IMR-90 (cell line): ENCODE data around the gene GDF10. TPM values are rescaled to one million over a fixed set of nuclear protein-coding genes. Genes with fewer than 3 reads are reported as not detected.

Experiments used
- ATAC-seq: fragments of 200-7000 bp; cut with Tn5 transposase; 2 replicates; pipeline ENCODE4 v1.9.1; 2020; ENCODE audit warnings: low read depth, mild to moderate bottlenecking, moderate library complexity
- BruUV-seq: library from RNA; stranded (reverse); fragments of 400-500 nt; replicated peaks from 2 replicates; lab custom pipeline; 2021; lab: Mats Ljungman, UMichigan
- CTCF ChIA-PET: fragments of 300-600 bp; formaldehyde crosslinking; extraction: SDS; loops from one replicate; lab custom pipeline; 2021; ENCODE audit warnings: antibody characterized with exemption; lab: Yijun Ruan, JAX
- POLR2A ChIA-PET: fragments of 300-600 bp; sonication (Branson Sonifier 250); formaldehyde crosslinking; loops from one replicate; lab custom pipeline; 2022; ENCODE audit warnings: antibody characterized with exemption; ENCODE audit not compliant: unreplicated experiment; lab: Charles Lee
- DNase-seq: peaks from one replicate; pipeline ENCODE4 v3.0.0; 2013
- H2AFZ ChIP-seq: replicated peaks from 2 replicates; pipeline ENCODE3; 2013; ENCODE audit warnings: low read length, mild to moderate bottlenecking; ENCODE audit not compliant: poor library complexity
- H2AK5ac ChIP-seq: 2 replicates; pipeline ENCODE4 v1.6.1; 2013; ENCODE audit warnings: low read depth, low read length, inconsistent platforms
- H2AK9ac ChIP-seq: replicated peaks from 2 replicates; pipeline ENCODE3; 2013; ENCODE audit warnings: mild to moderate bottlenecking, low read depth, low read length, moderate library complexity; ENCODE audit not compliant: poor library complexity
- H2BK120ac ChIP-seq: 2 replicates; pipeline ENCODE4 v1.6.1; 2013; ENCODE audit warnings: low read depth, low read length, inconsistent platforms
- H2BK15ac ChIP-seq: 3 replicates; pipeline ENCODE4 v1.6.1; 2013; ENCODE audit warnings: low read depth, low read length, inconsistent platforms
- H2BK20ac ChIP-seq: 2 replicates; pipeline ENCODE4 v1.6.1; 2013; ENCODE audit warnings: low read depth, mild to moderate bottlenecking, inconsistent platforms, low read length, moderate library complexity
- H2BK5ac ChIP-seq: 2 replicates; pipeline ENCODE4 v1.6.1; 2013; ENCODE audit warnings: mild to moderate bottlenecking, low read depth, low read length, inconsistent platforms; ENCODE audit not compliant: poor library complexity, severe bottlenecking
- H3K14ac ChIP-seq: replicated peaks from 2 replicates; pipeline ENCODE4 v1.6.1; 2013; ENCODE audit warnings: low read depth, low read length, inconsistent platforms
- H3K18ac ChIP-seq: 2 replicates; pipeline ENCODE4 v1.6.1; 2013; ENCODE audit warnings: low read depth, low read length, control low read depth
- H3K23ac ChIP-seq: 2 replicates; pipeline ENCODE4 v1.6.1; 2013; ENCODE audit warnings: low read depth, low read length, inconsistent platforms
- H3K27ac ChIP-seq: 2 replicates; pipeline ENCODE4 v1.5.1; 2013; ENCODE audit warnings: mild to moderate bottlenecking, control low read depth, low read length; ENCODE audit not compliant: insufficient read depth
- H3K27me3 ChIP-seq: 2 replicates; pipeline ENCODE4 v1.6.1; 2013; ENCODE audit warnings: low read length; ENCODE audit not compliant: control insufficient read depth, insufficient read depth
- H3K36me3 ChIP-seq: 2 replicates; pipeline ENCODE4 v1.6.1; 2013; ENCODE audit warnings: low read length, mixed read lengths; ENCODE audit not compliant: control insufficient read depth, insufficient read depth
- H3K4ac ChIP-seq: 2 replicates; pipeline ENCODE4 v1.6.1; 2013; ENCODE audit warnings: low read depth, low read length, inconsistent platforms
- H3K4me1 ChIP-seq: 2 replicates; pipeline ENCODE4 v1.6.1; 2013; ENCODE audit warnings: low read length, mixed read lengths; ENCODE audit not compliant: control insufficient read depth, insufficient read depth
- H3K4me2 ChIP-seq: 2 replicates; pipeline ENCODE4 v1.6.1; 2013; ENCODE audit warnings: low read depth, mild to moderate bottlenecking, control low read depth, low read length, moderate library complexity
- H3K4me3 ChIP-seq: 2 replicates; pipeline ENCODE4 v1.5.1; 2013; ENCODE audit warnings: low read depth, mild to moderate bottlenecking, control low read depth, low read length, moderate library complexity; ENCODE audit not compliant: insufficient read depth
- H3K56ac ChIP-seq: 2 replicates; pipeline ENCODE4 v1.6.1; 2013; ENCODE audit warnings: low read length, inconsistent platforms; ENCODE audit not compliant: insufficient read depth; ENCODE audit errors: extremely low read depth
- H3K79me1 ChIP-seq, 2 experiments: 2 replicates each; pipeline ENCODE4 v1.6.1; 2013; ENCODE audit warnings: low read length in 2 of 2, inconsistent platforms in 1 of 2, low read depth in 1 of 2
- H3K9ac ChIP-seq: 2 replicates; pipeline ENCODE4 v1.6.1; 2013; ENCODE audit warnings: low read depth, low read length, control low read depth
- H3K9me1 ChIP-seq: 2 replicates; pipeline ENCODE4 v1.6.1; 2013; ENCODE audit warnings: low read length, inconsistent platforms; ENCODE audit not compliant: insufficient read depth
- H3K9me3 ChIP-seq: 2 replicates; pipeline ENCODE4 v1.6.1; 2013; ENCODE audit warnings: low read length; ENCODE audit not compliant: control insufficient read depth, insufficient read depth
- H4K20me1 ChIP-seq: 2 replicates; pipeline ENCODE4 v1.6.1; 2013; ENCODE audit warnings: low read length, inconsistent platforms; ENCODE audit not compliant: insufficient read depth
- H4K5ac ChIP-seq: 2 replicates; pipeline ENCODE4 v1.6.1; 2013; ENCODE audit warnings: mild to moderate bottlenecking, low read depth, low read length, control low read depth
- H4K8ac ChIP-seq, 2 experiments: 2 replicates each; pipeline ENCODE4 v1.6.1; 2013; ENCODE audit warnings: low read depth in 2 of 2, low read length in 2 of 2, control low read depth in 1 of 2, inconsistent platforms in 1 of 2
- H4K91ac ChIP-seq: 2 replicates; pipeline ENCODE4 v1.6.1; 2013; ENCODE audit warnings: low read depth, low read length, inconsistent platforms; ENCODE audit not compliant: insufficient read depth
- BHLHE40 ChIP-seq: fragments of 150-350 bp; IDR thresholded peaks from 2 replicates; pipeline ENCODE4 v1.6.1; 2016; ENCODE audit warnings: mild to moderate bottlenecking, low read depth, low read length
- CEBPB ChIP-seq: IDR thresholded peaks from 2 replicates; pipeline ENCODE4 v1.6.1; 2012; ENCODE audit warnings: low read depth, low read length, improper control_type of control experiment
- FOS ChIP-seq: fragments of 150-350 bp; IDR thresholded peaks from 2 replicates; pipeline ENCODE4 v1.6.1; 2016; ENCODE audit warnings: low read depth, low read length
- MXI1 ChIP-seq: IDR thresholded peaks from 2 replicates; pipeline ENCODE4 v1.6.1; 2012; ENCODE audit warnings: low read depth, mild to moderate bottlenecking, low read length, moderate library complexity, borderline replicate concordance
- POLR2A ChIP-seq: IDR thresholded peaks from 2 replicates; pipeline ENCODE4 v1.6.1; 2012; ENCODE audit warnings: mild to moderate bottlenecking, low read depth, low read length
- RAD21 ChIP-seq: IDR thresholded peaks from 2 replicates; pipeline ENCODE4 v1.6.1; 2012; ENCODE audit warnings: low read length, improper control_type of control experiment
- RCOR1 ChIP-seq: IDR thresholded peaks from 2 replicates; pipeline ENCODE4 v1.6.1; 2012; ENCODE audit warnings: mild to moderate bottlenecking, low read length, improper control_type of control experiment; ENCODE audit not compliant: insufficient replicate concordance
- RFX5 ChIP-seq: IDR thresholded peaks from 2 replicates; pipeline ENCODE4 v1.8.0; 2012; ENCODE audit warnings: low read depth, mild to moderate bottlenecking, low read length, moderate library complexity
- SMC3 ChIP-seq: fragments of 150-350 bp; IDR thresholded peaks from 2 replicates; pipeline ENCODE4 v1.6.1; 2016; ENCODE audit warnings: low read depth, mild to moderate bottlenecking, antibody characterized with exemption, low read length, moderate library complexity
- WGBS, 2 experiments: methylation state at CpG; one replicate each; pipeline versions ENCODE4 v1.1.5 to v1.1.7; 2013; ENCODE audit warnings: missing lambda C conversion rate in 2 of 2; ENCODE audit not compliant: insufficient read length in 1 of 2; ENCODE audit errors: extremely low coverage in 2 of 2; 5-methylcytosine and 5-hydroxymethylcytosine counted together
- dilution Hi-C: fragments of 300-500 bp; cut with HindIII; formaldehyde crosslinking; loops from one replicate; pipeline ENCODE4 v1.14.3; 2018; ENCODE audit warnings: low sequenced_read_pairs; ENCODE audit not compliant: unreplicated experiment
- in situ Hi-C: fragments of 300-500 bp; cut with MboI; formaldehyde crosslinking; loops from 3 replicates; pipeline ENCODE4 v1.14.3; 2019; ENCODE audit warnings: low sequenced_read_pairs, inconsistent platforms, mixed read lengths
- intact Hi-C: fragments of 100-400 bp; cut with micrococcal nuclease; formaldehyde crosslinking; loops from 2 replicates; pipeline ENCODE4 v1.10.0; 2022
- polyA plus RNA-seq, 3 experiments: library from polyadenylated mRNA; depleted of rRNA; stranded (reverse); fragments of >200 nt; gene quantifications; 2 replicates each; pipeline ENCODE4 v1.2.3, GENCODE V29; 2012; ENCODE audit warnings: low replicate concordance in 1 of 3
- total RNA-seq: library from RNA; depleted of rRNA; stranded (reverse); fragments of >200 nt; gene quantifications from 2 replicates; pipeline ENCODE4 v1.2.3, GENCODE V29; 2012
- TF ChIP-seq, protein P1 (sequence below): fragments of 150-350 bp; IDR thresholded peaks from 2 replicates; pipeline ENCODE4 v1.6.1; 2016; ENCODE audit warnings: low read depth, mild to moderate bottlenecking, low read length, moderate library complexity, borderline replicate concordance
- TF ChIP-seq, protein P2 (sequence below): fragments of 150-350 bp; IDR thresholded peaks from 2 replicates; pipeline ENCODE4 v1.6.1; 2017; ENCODE audit warnings: mild to moderate bottlenecking, antibody characterized with exemption, low read length, low read depth

The GDF10 gene
- total and polyA plus RNA-seq, 2 of the 4 experiments (the other 2 are of a cell fraction) = 0.34 TPM; not detected in 1

DNA sequence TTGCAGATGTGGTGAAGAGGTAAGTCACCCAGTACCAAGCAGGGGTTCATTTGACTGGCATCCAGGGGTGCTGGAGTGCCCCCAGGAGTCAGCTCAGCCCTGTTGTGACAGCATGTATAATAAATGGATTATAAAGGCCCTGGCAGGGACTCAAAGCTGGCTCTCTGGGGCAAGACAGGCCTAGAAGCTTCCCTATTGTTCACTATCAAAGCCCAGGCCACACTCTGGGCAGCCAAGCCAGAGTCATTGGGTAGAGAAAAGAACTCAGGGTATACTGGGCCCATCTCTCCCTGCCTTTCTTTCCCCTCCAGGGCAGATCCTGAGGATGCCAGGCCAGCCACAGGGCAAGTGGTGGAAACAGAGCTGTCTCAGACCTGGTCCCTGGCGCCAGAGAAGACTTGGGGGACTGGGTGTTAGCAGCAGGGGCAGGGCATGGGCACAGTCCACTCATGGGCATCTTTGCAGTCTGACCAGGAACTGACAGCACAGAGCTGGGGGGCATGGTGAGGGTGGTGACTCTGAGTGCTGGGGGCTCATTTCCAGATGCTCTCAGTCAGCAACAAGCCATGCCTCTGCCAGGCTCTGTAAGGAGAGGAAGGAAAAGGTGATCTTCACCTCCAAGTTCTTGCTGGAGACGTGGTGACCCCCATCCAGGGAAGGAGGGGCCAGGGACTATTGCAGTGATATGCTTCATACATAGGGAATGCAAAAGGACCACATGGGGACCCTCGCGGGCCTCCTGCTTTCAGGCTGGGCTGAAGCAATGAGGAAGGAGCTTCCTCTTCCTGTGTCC lies 59.8 kb downstream of the GDF10 start (continued):
- no peak for TF ChIP-seq RCOR1

DNA sequence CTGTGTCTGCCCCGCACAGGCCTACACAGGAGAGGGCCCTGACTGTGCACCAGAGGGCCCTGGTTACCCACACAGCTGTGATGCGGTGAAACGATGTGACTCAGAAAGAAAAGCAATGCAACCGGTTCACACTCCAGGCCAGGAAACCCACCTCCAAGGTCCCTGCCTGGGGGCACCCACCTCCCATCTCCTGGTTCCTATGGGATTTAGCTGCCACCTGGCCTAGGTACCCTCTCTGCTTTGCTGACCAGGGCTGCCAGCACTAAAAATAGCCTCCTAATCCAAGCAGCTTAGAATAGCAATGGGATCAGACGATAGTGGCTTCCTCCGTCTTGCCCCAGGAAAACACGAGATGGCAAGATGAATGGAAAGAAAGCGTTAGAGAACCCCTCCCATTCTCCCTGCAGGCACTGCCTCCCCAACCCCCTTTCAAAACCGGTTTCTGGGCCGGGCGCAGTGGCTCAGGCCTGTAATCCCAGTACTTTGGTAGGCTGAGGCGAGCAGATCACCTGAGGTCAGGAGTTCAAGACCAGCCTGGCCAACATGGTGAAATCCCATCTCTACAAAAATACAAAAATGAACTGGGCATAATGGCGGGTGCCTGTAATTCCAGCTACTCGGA lies 60.5 kb downstream of the GDF10 start:
- no peaks in the 10 kb centered on the region for H4K20me1 ChIP-seq
- H4K91ac ChIP-seq = no peak overlapping the region
- intact Hi-C loops = loop anchor here (2.0 kb wide), 1 partner anchor 78 kb away; no protein-coding TSS in a partner anchor
- ATAC-seq = no peak
- H3K18ac ChIP-seq = no peak overlapping the region
- no peak overlapping the region for H2BK120ac ChIP-seq
- in situ Hi-C loops = no loop called here
- no peak overlapping the region for H3K4ac ChIP-seq
- H2BK5ac ChIP-seq = no peak overlapping the region
- H3K27ac ChIP-seq = no peak overlapping the region
- H4K8ac ChIP-seq = no peak overlapping the region
- H3K9ac ChIP-seq = no peak overlapping the region
- H3K79me1 ChIP-seq = no peaks in the 10 kb centered on the region
- H2AFZ ChIP-seq = no peak overlapping the region
- H3K36me3 ChIP-seq = no peaks in the 10 kb centered on the region
- H2BK20ac ChIP-seq = no peak overlapping the region
- H3K9me3 ChIP-seq = no peaks in the 10 kb centered on the region
- no peak overlapping the region for H3K56ac ChIP-seq
- H2AK5ac ChIP-seq = no peak overlapping the region
- no TSS peak for BruUV-seq
- H3K4me1 ChIP-seq = no peaks in the 10 kb centered on the region
- dilution Hi-C loops = no loop called here
- H3K4me3 ChIP-seq = no peak overlapping the region
- no peak for DNase-seq
- H3K27me3 ChIP-seq = peaks cover 30% of the 10 kb centered on the region
- H3K4me2 ChIP-seq = no peak overlapping the region
- no peak overlapping the region for H2BK15ac ChIP-seq
- no peak overlapping the region for H2AK9ac ChIP-seq
- ChIA-PET POLR2A (no interaction called here), CTCF (no interaction called here)
- H3K14ac ChIP-seq = no peak overlapping the region
- H4K5ac ChIP-seq = no peak overlapping the region
- no peak overlapping the region for H3K23ac ChIP-seq
- H3K9me1 ChIP-seq = no peaks in the 10 kb centered on the region; the same call in 1 of the 2 replicates
- 100% methylated on average over 1 of the region's 14 CpGs; no CpG with 5 or more reads in 1 of the 2 experiments for WGBS, 2 experiments
- TF ChIP-seq, protein P1, sequence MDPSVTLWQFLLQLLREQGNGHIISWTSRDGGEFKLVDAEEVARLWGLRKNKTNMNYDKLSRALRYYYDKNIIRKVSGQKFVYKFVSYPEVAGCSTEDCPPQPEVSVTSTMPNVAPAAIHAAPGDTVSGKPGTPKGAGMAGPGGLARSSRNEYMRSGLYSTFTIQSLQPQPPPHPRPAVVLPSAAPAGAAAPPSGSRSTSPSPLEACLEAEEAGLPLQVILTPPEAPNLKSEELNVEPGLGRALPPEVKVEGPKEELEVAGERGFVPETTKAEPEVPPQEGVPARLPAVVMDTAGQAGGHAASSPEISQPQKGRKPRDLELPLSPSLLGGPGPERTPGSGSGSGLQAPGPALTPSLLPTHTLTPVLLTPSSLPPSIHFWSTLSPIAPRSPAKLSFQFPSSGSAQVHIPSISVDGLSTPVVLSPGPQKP = no peak
- TF ChIP-seq RAD21 (no peak), SMC3 (no peak), FOS (no peak), RFX5 (no peak), MXI1 (no peak), RCOR1 (no peak), POLR2A (no peak), BHLHE40 (no peak), CEBPB (no peak)
- TF ChIP-seq, protein P2, sequence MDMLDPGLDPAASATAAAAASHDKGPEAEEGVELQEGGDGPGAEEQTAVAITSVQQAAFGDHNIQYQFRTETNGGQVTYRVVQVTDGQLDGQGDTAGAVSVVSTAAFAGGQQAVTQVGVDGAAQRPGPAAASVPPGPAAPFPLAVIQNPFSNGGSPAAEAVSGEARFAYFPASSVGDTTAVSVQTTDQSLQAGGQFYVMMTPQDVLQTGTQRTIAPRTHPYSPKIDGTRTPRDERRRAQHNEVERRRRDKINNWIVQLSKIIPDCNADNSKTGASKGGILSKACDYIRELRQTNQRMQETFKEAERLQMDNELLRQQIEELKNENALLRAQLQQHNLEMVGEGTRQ = no peak
